BE2C (cell line): ENCODE data around the gene LDB2.
A peak's percentile ranks its signal among the peaks of the same experiment; 100 is the strongest.

ENCODE experiments used
- DNase-seq: peaks from one replicate; pipeline ENCODE4 v3.0.0-alpha.2; 2020
- H3K27me3 ChIP-seq: fragments of 250-450 bp; sonication (Bioruptor Pico); 2 replicates; pipeline ENCODE4 v1.5.1; 2020; ENCODE audit warnings: mild to moderate bottlenecking
- H3K36me3 ChIP-seq: fragments of 250-450 bp; sonication (Bioruptor Pico); 2 replicates; pipeline ENCODE4 v1.5.1; 2020; ENCODE audit warnings: mild to moderate bottlenecking
- H3K4me1 ChIP-seq: fragments of 250-450 bp; sonication (Bioruptor Pico); 2 replicates; pipeline ENCODE4 v1.5.1; 2020
- H3K4me3 ChIP-seq: 2 replicates; pipeline ENCODE4 v1.5.1; 2011; ENCODE audit warnings: low read depth, low read length
- H3K9me3 ChIP-seq: fragments of 250-450 bp; sonication (Bioruptor Pico); 2 replicates; pipeline ENCODE4 v1.5.1; 2020
- CTCF ChIP-seq: IDR thresholded peaks from 2 replicates; pipeline ENCODE4 v1.5.1; 2012; ENCODE audit warnings: mild to moderate bottlenecking, low read depth, low read length

Gene LDB2

GRCh38 chr4:16908377-16909021, 10.1 kb upstream of the LDB2 start:
- no peak for TF ChIP-seq CTCF
- DNase-seq: no peak

GRCh38 chr4:16900325-16900724, 1.9 kb upstream of the LDB2 start:
- no peaks in the 10 kb centered on the region for H3K27me3 ChIP-seq
- H3K4me3 ChIP-seq: no peak overlapping the region
- no peaks in the 10 kb centered on the region for H3K4me1 ChIP-seq
- no peak for DNase-seq
- no peaks in the 10 kb centered on the region for H3K9me3 ChIP-seq
- TF ChIP-seq CTCF: no peak
- H3K36me3 ChIP-seq: no peaks in the 10 kb centered on the region

More at GRCh38 chr4:16908377-16909021, 10.1 kb upstream of the LDB2 start:
- Histone ChIP-seq H3K9me3 (no peaks in the 10 kb centered on the region), H3K4me1 (no peaks in the 10 kb centered on the region; the same call in 1 of the 2 replicates), H3K36me3 (no peaks in the 10 kb centered on the region), H3K27me3 (no peaks in the 10 kb centered on the region), H3K4me3 (no peak overlapping the region)

- Histone ChIP-seq H3K9me3 (no peaks in the 10 kb centered on the region), H3K4me3 (peak overlapping the region; percentile 95), H3K36me3 (no peaks in the 10 kb centered on the region), H3K27me3 (no peaks in the 10 kb centered on the region), H3K4me1 (peaks cover 2% of the 10 kb centered on the region; the same call in 1 of the 2 replicates)
- DNase-seq: no peak
- no peak for TF ChIP-seq CTCF
Observed at GRCh38 chr4:16896881-16897750, 1.3 kb downstream of the LDB2 start.

- Histone ChIP-seq H3K4me1 (peaks cover 2% of the 10 kb centered on the region; the same call in 1 of the 2 replicates), H3K9me3 (no peaks in the 10 kb centered on the region), H3K36me3 (no peaks in the 10 kb centered on the region), H3K4me3 (no peak overlapping the region), H3K27me3 (no peaks in the 10 kb centered on the region)
- no peak for DNase-seq
- no peak for TF ChIP-seq CTCF
Observed at GRCh38 chr4:16894406-16894805, 4.0 kb downstream of the LDB2 start.

- no peak for DNase-seq
- no peak overlapping the region for H3K4me3 ChIP-seq
- 0 out of 2 replicates have a peak, but pooled peaks cover 1% of the 10 kb centered on the region for H3K36me3 ChIP-seq
- no peak for TF ChIP-seq CTCF
- H3K4me1 ChIP-seq: peaks cover 2% of the 10 kb centered on the region; the same call in 1 of the 2 replicates
- H3K9me3 ChIP-seq: no peaks in the 10 kb centered on the region
- no peaks in the 10 kb centered on the region for H3K27me3 ChIP-seq
Observed at GRCh38 chr4:16893141-16893651, 5.2 kb downstream of the LDB2 start.
